H1 (cell line): ENCODE results near the gene AKAP12. TPM values are rescaled to one million over a fixed set of nuclear protein-coding genes. Genes with fewer than 3 reads are reported as not detected.

ENCODE experiments used
- CTCF ChIA-PET: fragments of 300-600 bp; sonication (Branson Sonifier 250); formaldehyde crosslinking; loops from one replicate; lab custom pipeline; 2021; ENCODE audit not compliant: partially characterized antibody; lab: Charles Lee
- POLR2A ChIA-PET: fragments of 300-600 bp; sonication (Branson Sonifier 250); formaldehyde crosslinking; loops from one replicate; lab custom pipeline; 2021; ENCODE audit warnings: inconsistent platforms; ENCODE audit not compliant: partially characterized antibody; lab: Charles Lee
- DNase-seq, 2 experiments: peaks; one replicate each; pipeline versions ENCODE4 v3.0.0 to v3.0.0-alpha.2; 2010 to 2022; ENCODE audit warnings: low spot score in 2 of 2, low read depth in 1 of 2, mixed read lengths in 1 of 2
- FAIRE-seq: peaks from 2 replicates; lab custom pipeline; 2011; peaks lifted over from hg19 to GRCh38; lab: Jason Lieb, UNC
- H2AFZ ChIP-seq: 2 replicates; pipeline ENCODE4 v1.8.1; 2012; ENCODE audit warnings: low read length, inconsistent platforms
- H2AK5ac ChIP-seq: 2 replicates; pipeline ENCODE4 v1.6.1; 2013; ENCODE audit warnings: low read depth, low read length
- H2BK120ac ChIP-seq: replicated peaks from 2 replicates; pipeline ENCODE3; 2013; ENCODE audit warnings: low read depth, low read length, inconsistent platforms
- H2BK12ac ChIP-seq: 2 replicates; pipeline ENCODE4 v1.6.1; 2013; ENCODE audit warnings: low read depth, low read length
- H2BK15ac ChIP-seq: 2 replicates; pipeline ENCODE4 v1.6.1; 2013; ENCODE audit warnings: low read length
- H2BK20ac ChIP-seq: 2 replicates; pipeline ENCODE4 v1.6.1; 2013; ENCODE audit warnings: low read length
- H2BK5ac ChIP-seq: 2 replicates; pipeline ENCODE4 v1.6.1; 2013; ENCODE audit warnings: low read depth, low read length
- H3K14ac ChIP-seq: 2 replicates; pipeline ENCODE4 v1.6.1; 2013; ENCODE audit warnings: inconsistent platforms; ENCODE audit not compliant: insufficient read length
- H3K18ac ChIP-seq: 2 replicates; pipeline ENCODE4 v1.6.1; 2013; ENCODE audit warnings: low read length; ENCODE audit errors: extremely low read depth
- H3K23ac ChIP-seq: 2 replicates; pipeline ENCODE4 v1.6.1; 2013; ENCODE audit warnings: inconsistent platforms; ENCODE audit not compliant: insufficient read length
- H3K23me2 ChIP-seq: 2 replicates; pipeline ENCODE4 v1.6.1; 2013; ENCODE audit warnings: low read depth, low read length
- H3K27ac ChIP-seq: 2 replicates; pipeline ENCODE4 v1.6.1; 2011; ENCODE audit warnings: low read depth, low read length, inconsistent platforms
- H3K27me3 ChIP-seq, 4 experiments: replicated peaks in 1 of 4; 1 replicate in 1 of 4; 2 replicates in 3 of 4; pipeline versions ENCODE4 v1.6.1 to v1.8.1; 2011 to 2013; ENCODE audit warnings: low read length in 3 of 4, mild to moderate bottlenecking in 3 of 4, inconsistent platforms in 2 of 4, mixed read lengths in 2 of 4, moderate library complexity in 1 of 4; ENCODE audit not compliant: control insufficient read depth in 3 of 4, insufficient read depth in 3 of 4; ENCODE audit errors: extremely low read depth in 1 of 4
- H3K36me3 ChIP-seq, 4 experiments: 2 replicates each; pipeline versions ENCODE4 v1.6.1 to v1.8.1; 2011 to 2013; ENCODE audit warnings: mild to moderate bottlenecking in 4 of 4, low read length in 3 of 4, moderate library complexity in 2 of 4, control low read depth in 1 of 4, inconsistent platforms in 1 of 4; ENCODE audit not compliant: insufficient read depth in 4 of 4, control insufficient read depth in 2 of 4
- H3K4ac ChIP-seq: replicated peaks from 2 replicates; pipeline ENCODE3; 2013; ENCODE audit warnings: low read length, low read depth, mixed read lengths, inconsistent platforms; ENCODE audit not compliant: insufficient read length
- H3K4me1 ChIP-seq, 4 experiments: replicated peaks in 1 of 4; 1 replicate in 1 of 4; 2 replicates in 3 of 4; pipeline versions ENCODE4 v1.6.1 to v1.8.1; 2011 to 2013; ENCODE audit warnings: low read length in 3 of 4, inconsistent platforms in 2 of 4, mixed read lengths in 1 of 4; ENCODE audit not compliant: insufficient read depth in 4 of 4, control insufficient read depth in 3 of 4
- H3K4me2 ChIP-seq, 2 experiments: 2 replicates each; pipeline versions ENCODE4 v1.6.1 to v1.8.1; 2011 to 2013; ENCODE audit warnings: low read depth in 2 of 2, low read length in 2 of 2, control low read depth in 1 of 2, inconsistent platforms in 1 of 2, mild to moderate bottlenecking in 1 of 2; ENCODE audit not compliant: insufficient read depth in 1 of 2
- H3K4me3 ChIP-seq, 4 experiments: fragments of 200-600, 300-600 bp in 1 of 4; sonication (generic), shearing (Covaris generic), sonication (Bioruptor Twin) in 1 of 4; 2 replicates each; pipeline versions ENCODE4 v1.5.1 to v1.8.1; 2011 to 2016; ENCODE audit warnings: low read length in 4 of 4, low read depth in 3 of 4, control low read depth in 2 of 4, inconsistent platforms in 2 of 4, mild to moderate bottlenecking in 2 of 4, mixed read lengths in 1 of 4, moderate library complexity in 1 of 4; ENCODE audit not compliant: insufficient read depth in 2 of 4; ENCODE audit errors: extremely low read depth in 1 of 4
- H3K56ac ChIP-seq: replicated peaks from 2 replicates; pipeline ENCODE3; 2013; ENCODE audit warnings: low read depth, mild to moderate bottlenecking, mixed read lengths, low read length, inconsistent platforms; ENCODE audit not compliant: insufficient read length
- H3K79me1 ChIP-seq: 2 replicates; pipeline ENCODE4 v1.6.1; 2013; ENCODE audit warnings: low read depth, low read length, control low read depth
- H3K79me2 ChIP-seq, 2 experiments: 2 replicates each; pipeline versions ENCODE4 v1.6.1 to v1.8.1; 2012 to 2013; ENCODE audit warnings: low read length in 2 of 2, mild to moderate bottlenecking in 2 of 2, inconsistent platforms in 1 of 2; ENCODE audit not compliant: insufficient read depth in 2 of 2, control insufficient read depth in 1 of 2
- H3K9ac ChIP-seq, 4 experiments: replicated peaks in 1 of 4; 1 replicate in 1 of 4; 2 replicates in 3 of 4; pipeline versions ENCODE4 v1.6.1 to v1.8.1; 2011 to 2013; ENCODE audit warnings: low read depth in 3 of 4, low read length in 3 of 4, control low read depth in 2 of 4, mild to moderate bottlenecking in 2 of 4, moderate library complexity in 2 of 4, inconsistent platforms in 1 of 4; ENCODE audit errors: extremely low read depth in 1 of 4
- H3K9me3 ChIP-seq, 2 experiments: 2 replicates each; pipeline versions ENCODE4 v1.6.1 to v1.8.1; 2012 to 2013; ENCODE audit warnings: mild to moderate bottlenecking in 2 of 2, moderate library complexity in 2 of 2, control low read depth in 1 of 2, inconsistent platforms in 1 of 2, low read depth in 1 of 2, low read length in 1 of 2, mixed read lengths in 1 of 2; ENCODE audit not compliant: insufficient read depth in 2 of 2
- H4K20me1 ChIP-seq, 2 experiments: replicated peaks in 1 of 2; 2 replicates each; pipeline versions ENCODE3 to v1.8.1; 2011 to 2013; ENCODE audit warnings: inconsistent platforms in 2 of 2, low read length in 2 of 2, mild to moderate bottlenecking in 1 of 2; ENCODE audit not compliant: insufficient read depth in 2 of 2, control insufficient read depth in 1 of 2
- H4K5ac ChIP-seq: 2 replicates; pipeline ENCODE4 v1.6.1; 2013; ENCODE audit warnings: low read length, low read depth, mixed read lengths, inconsistent platforms; ENCODE audit not compliant: insufficient read length
- H4K8ac ChIP-seq: 2 replicates; pipeline ENCODE4 v1.8.0; 2013; ENCODE audit warnings: mild to moderate bottlenecking, moderate library complexity, low read length, inconsistent platforms; ENCODE audit not compliant: insufficient read depth; ENCODE audit errors: extremely low read depth
- H4K91ac ChIP-seq: replicated peaks from 2 replicates; pipeline ENCODE3; 2013; ENCODE audit warnings: low read length, mixed read lengths, inconsistent platforms; ENCODE audit not compliant: insufficient read length
- BACH1 ChIP-seq: IDR thresholded peaks from 2 replicates; pipeline ENCODE4 v1.6.1; 2012; ENCODE audit warnings: low read length, improper control_type of control experiment
- BRCA1 ChIP-seq: IDR thresholded peaks from 2 replicates; pipeline ENCODE4 v1.6.1; 2012; ENCODE audit warnings: low read depth, low read length, improper control_type of control experiment
- CHD1 ChIP-seq: IDR thresholded peaks from 2 replicates; pipeline ENCODE4 v1.6.1; 2012; ENCODE audit warnings: low read depth, low read length, improper control_type of control experiment
- CHD2 ChIP-seq: IDR thresholded peaks from 2 replicates; pipeline ENCODE4 v1.6.1; 2012; ENCODE audit warnings: low read length, improper control_type of control experiment
- MAFK ChIP-seq: IDR thresholded peaks from 2 replicates; pipeline ENCODE4 v1.6.1; 2012; ENCODE audit warnings: low read depth, mild to moderate bottlenecking, improper control_type of control experiment, low read length
- POLR2A ChIP-seq, 2 experiments: IDR thresholded peaks; 1 replicate in 1 of 2; 2 replicates in 1 of 2; pipeline ENCODE4 v1.6.1; 2011; ENCODE audit warnings: low read depth in 2 of 2, low read length in 2 of 2, mild to moderate bottlenecking in 2 of 2; ENCODE audit errors: control extremely low read depth in 1 of 2
- POLR2AphosphoS5 ChIP-seq: IDR thresholded peaks from 2 replicates; pipeline ENCODE4 v1.6.1; 2011; ENCODE audit warnings: low read depth, low read length
- RAD21 ChIP-seq, 2 experiments: IDR thresholded peaks in 1 of 2; conservative IDR thresholded peaks in 1 of 2; 2 replicates each; pipeline ENCODE4 v1.6.1; 2011; ENCODE audit warnings: low read depth in 2 of 2, low read length in 2 of 2, improper control_type of control experiment in 1 of 2, inconsistent platforms in 1 of 2, mild to moderate bottlenecking in 1 of 2, moderate library complexity in 1 of 2
- TAF1 ChIP-seq: IDR thresholded peaks from 2 replicates; pipeline ENCODE4 v1.6.1; 2011; ENCODE audit warnings: mild to moderate bottlenecking, low read depth, low read length
- TBP ChIP-seq: IDR thresholded peaks from 2 replicates; pipeline ENCODE4 v1.6.1; 2011; ENCODE audit warnings: low read depth, low read length, improper control_type of control experiment
- TCF12 ChIP-seq: IDR thresholded peaks from 2 replicates; pipeline ENCODE4 v1.6.1; 2011; ENCODE audit warnings: low read depth, mild to moderate bottlenecking, low read length
- YY1 ChIP-seq: IDR thresholded peaks from 2 replicates; pipeline ENCODE4 v1.6.1; 2011; ENCODE audit warnings: low read depth, mild to moderate bottlenecking, low read length
- WGBS, 2 experiments: shearing (Covaris generic) in 1 of 2; methylation state at CpG; one replicate each; pipeline versions ENCODE4 v1.1.6 to v1.1.7; 2013 to 2015; ENCODE audit warnings: low lambda C conversion rate in 2 of 2, mixed read lengths in 2 of 2, inconsistent platforms in 1 of 2, low coverage in 1 of 2, missing lambda C conversion rate in 1 of 2; ENCODE audit not compliant: insufficient replicate concordance in 2 of 2, insufficient coverage in 1 of 2, insufficient read length in 1 of 2; ENCODE audit errors: extremely low coverage in 1 of 2, missing lambda C conversion rate in 1 of 2; 5-methylcytosine and 5-hydroxymethylcytosine counted together
- polyA plus RNA-seq, 7 experiments: library from polyadenylated mRNA; depleted of rRNA in 3 of 7; stranded (reverse) in 5 of 7; unstranded in 2 of 7; fragments of >200 nt in 5 of 7; fragments of 200-250 nt in 2 of 7; gene quantifications; 1 replicate in 5 of 7; 2 replicates in 1 of 7; 4 replicates in 1 of 7; pipeline versions ENCODE4 v1.2.1 to v1.2.3, GENCODE V29; 2011 to 2013; ENCODE audit warnings: missing spikeins in 2 of 7, mixed read lengths in 2 of 7
- total RNA-seq: library from RNA; stranded (reverse); fragmentation: NEBNext Ultra II Directional; extraction: Animal tissue kit (Norgen Biotek cat#: 25700); gene quantifications from 2 replicates; pipeline ENCODE4 v1.2.1, GENCODE V29; 2021

AKAP12 gene
- total and polyA plus RNA-seq, 2 of the 8 experiments (the other 6 are each of a cell fraction or from before 2014, with no cell fraction given) = 14.6 to 79.2 TPM

DNA sequence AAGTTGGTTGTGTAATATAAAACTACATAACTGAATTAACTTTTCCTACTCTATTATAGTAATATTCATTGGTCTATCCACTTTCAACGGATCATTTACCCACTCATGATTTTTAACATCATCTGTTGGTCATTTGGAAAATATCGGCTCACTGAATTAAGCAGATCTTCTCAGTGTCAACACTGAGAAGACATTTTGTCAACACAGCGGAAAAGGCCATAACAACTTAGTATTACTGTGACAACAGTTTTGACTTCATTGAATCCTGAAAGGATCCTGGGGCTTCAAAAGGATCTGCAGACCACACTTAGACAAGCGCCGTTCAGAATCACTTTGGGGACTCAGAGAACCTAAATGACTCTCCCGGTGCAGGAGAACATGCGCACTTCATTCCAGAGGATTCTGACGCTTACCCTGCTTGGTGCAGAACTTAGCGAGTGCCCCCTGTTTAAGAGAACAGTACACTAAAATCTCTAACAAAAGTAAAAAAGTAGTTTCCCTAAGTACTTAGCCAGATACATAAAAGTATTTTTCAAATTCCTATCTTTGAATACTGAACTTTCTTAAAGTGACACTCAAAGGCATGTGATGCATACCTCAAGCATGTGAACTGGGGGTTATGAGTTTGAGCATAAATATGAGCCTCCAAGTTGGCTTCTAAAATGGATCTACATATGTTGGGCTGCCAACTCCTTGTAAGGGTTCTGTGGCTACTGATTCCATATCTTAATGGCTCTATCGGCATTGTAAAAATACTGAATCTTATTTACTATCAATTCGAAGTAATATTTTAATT lies 147.6 kb downstream of the AKAP12 start:
- Histone ChIP-seq H2AK5ac (no peak overlapping the region), H3K79me1 (peaks cover 2% of the 10 kb centered on the region; the same call in 1 of the 2 replicates), H3K56ac (no peak overlapping the region), H3K18ac (no peak overlapping the region)
- TF ChIP-seq TBP (no peak), MAFK (no peak), YY1 (no peak), BRCA1 (no peak), TAF1 (no peak), CHD1 (no peak), POLR2A (IDR thresholded peaks at IDR 0.05; ENCODE audit: control extremely low read depth in 1 of 2, low read depth in 2 of 2, low read length in 2 of 2) (no peak), TCF12 (no peak), POLR2AphosphoS5 (no peak), CHD2 (no peak), BACH1 (no peak), RAD21 (IDR thresholded peaks at IDR 0.05 in 1 of 2, conservative IDR thresholded peaks at IDR 0.05 in 1 of 2; ENCODE audit: low read depth in 2 of 2, low read length in 2 of 2) (no peak)
- TF ChIP-seq, all 59 proteins: peak for 0
- Histone ChIP-seq H3K14ac (no peak overlapping the region), H3K4ac (no peak overlapping the region), H4K5ac (no peak overlapping the region), H3K4me3 (no peak overlapping the region), H3K27ac (no peak overlapping the region), H4K8ac (no peak overlapping the region), H2BK15ac (no peak overlapping the region), H3K4me1 (peaks cover 0 to 3% (median 0%) of the 10 kb centered on the region in 4 experiments; a peak in 2 of 7 replicates), H3K36me3 (no peaks in the 10 kb centered on the region; a peak in 1 of 8 replicates), H3K9ac (no peak overlapping the region), H4K91ac (no peak overlapping the region), H2AFZ (no peak overlapping the region), H2BK5ac (no peak overlapping the region), H4K20me1 (no peaks in the 10 kb centered on the region), H2BK12ac (no peak overlapping the region), H2BK20ac (no peak overlapping the region), H3K23ac (no peak overlapping the region), H3K79me2 (peaks cover 8 to 65% of the 10 kb centered on the region in 2 experiments), H3K4me2 (no peak overlapping the region), H3K27me3 (no peaks in the 10 kb centered on the region), H2BK120ac (no peak overlapping the region), H3K23me2 (peaks cover 6% of the 10 kb centered on the region), H3K9me3 (no peaks in the 10 kb centered on the region)
- no peak for FAIRE-seq
- DNase-seq = no peak
- 83% methylated on average over 11 of the region's 11 CpGs; no CpG with 5 or more reads in 1 of the 2 experiments for WGBS, 2 experiments
- CTCF ChIA-PET = no interaction called here
- POLR2A ChIA-PET = interaction anchor here (2.4 to 3.9 kb wide), 2 partner anchors 8 to 19 kb away, joined by 9 to 31 read pairs; no protein-coding TSS in a partner anchor
